Panc1 (cell line): Measurements from ENCODE around the gene CARM1. TPM values are rescaled to one million over a fixed set of nuclear protein-coding genes. Genes with fewer than 3 reads are reported as not detected.

Source experiments
- ATAC-seq: fragments of 200-7000 bp; cut with Tn5 transposase; 2 replicates; pipeline ENCODE4 v1.9.1; 2020; ENCODE audit warnings: mild to moderate bottlenecking, moderate library complexity
- BruUV-seq: library from RNA; stranded (reverse); fragments of 400-500 nt; replicated peaks from 2 replicates; lab custom pipeline; 2021; lab: Mats Ljungman, UMichigan
- CTCF ChIA-PET: fragments of 300-600 bp; sonication (Branson Sonifier 250); formaldehyde crosslinking; loops from one replicate; lab custom pipeline; 2022; ENCODE audit warnings: antibody characterized with exemption; lab: Charles Lee
- POLR2A ChIA-PET: fragments of 300-600 bp; sonication (Branson Sonifier 250); formaldehyde crosslinking; loops from one replicate; lab custom pipeline; 2022; ENCODE audit warnings: antibody characterized with exemption; lab: Charles Lee
- DNase-seq: peaks from one replicate; pipeline ENCODE4 v3.0.0-alpha.2; 2010; ENCODE audit warnings: low read depth, low spot score
- H3K27ac ChIP-seq: 2 replicates; pipeline ENCODE4 v1.5.1; 2011; ENCODE audit warnings: mild to moderate bottlenecking, low read length, inconsistent platforms
- H3K27me3 ChIP-seq: fragments of 200-500 bp; sonication (Bioruptor generic); 2 replicates; pipeline ENCODE4 v1.6.0; 2014; ENCODE audit warnings: low read length, inconsistent platforms; ENCODE audit not compliant: control insufficient read depth, insufficient read depth
- H3K36me3 ChIP-seq: fragments of 200-500 bp; sonication (Bioruptor generic); 2 replicates; pipeline ENCODE4 v1.5.1; 2014; ENCODE audit warnings: inconsistent platforms, mild to moderate bottlenecking, low read length, moderate library complexity; ENCODE audit not compliant: control insufficient read depth, insufficient read depth
- H3K4me1 ChIP-seq: 2 replicates; pipeline ENCODE4 v1.5.1; 2011; ENCODE audit warnings: inconsistent platforms, mild to moderate bottlenecking, low read length, moderate library complexity; ENCODE audit not compliant: control insufficient read depth, insufficient read depth
- H3K4me3 ChIP-seq, 2 experiments: 2 replicates each; pipeline ENCODE4 v1.5.1; 2011 to 2012; ENCODE audit warnings: low read depth in 2 of 2, low read length in 2 of 2, mild to moderate bottlenecking in 2 of 2, inconsistent platforms in 1 of 2, moderate library complexity in 1 of 2
- H3K9me3 ChIP-seq: fragments of 200-500 bp; sonication (Bioruptor generic); 2 replicates; pipeline ENCODE4 v1.5.1; 2014; ENCODE audit warnings: low read depth, mild to moderate bottlenecking, inconsistent platforms, low read length, moderate library complexity; ENCODE audit not compliant: control insufficient read depth, insufficient read depth
- POLR2AphosphoS5 ChIP-seq: IDR thresholded peaks from 2 replicates; pipeline ENCODE4 v1.6.1; 2012; ENCODE audit warnings: mild to moderate bottlenecking, low read depth, low read length, moderate library complexity
- SIN3A ChIP-seq: IDR thresholded peaks from 2 replicates; pipeline ENCODE4 v1.6.1; 2012; ENCODE audit warnings: low read depth, mild to moderate bottlenecking, low read length, moderate library complexity, borderline replicate concordance; ENCODE audit not compliant: insufficient read depth
- TCF7L2 ChIP-seq: IDR thresholded peaks from 2 replicates; pipeline ENCODE4 v1.6.1; 2011; ENCODE audit warnings: mild to moderate bottlenecking, low read depth, low read length, inconsistent platforms
- in situ Hi-C: cut with HindIII; loops from 2 replicates; pipeline ENCODE4 v1.10.0; 2016; ENCODE audit warnings: low sequenced_read_pairs, low pct_unique_long_range_greater_than_20kb
- intact Hi-C: fragments of 100-400 bp; cut with micrococcal nuclease; formaldehyde crosslinking; loops from one replicate; pipeline ENCODE4 v1.10.0; 2022; ENCODE audit not compliant: unreplicated experiment
- total RNA-seq: library from RNA; stranded (reverse); gene quantifications from one replicate; pipeline ENCODE4 v1.2.1, GENCODE V29; 2021; ENCODE audit not compliant: unreplicated experiment
- TF ChIP-seq, protein P1 (sequence below), 2 experiments: IDR thresholded peaks; 2 replicates each; pipeline ENCODE4 v1.6.1; 2011 to 2012; ENCODE audit warnings: low read depth in 2 of 2, control low read depth in 1 of 2, low read length in 1 of 2, mild to moderate bottlenecking in 1 of 2, moderate library complexity in 1 of 2; ENCODE audit not compliant: insufficient read depth in 1 of 2
- TF ChIP-seq, protein P2 (sequence below): fragments of 450-650 bp; IDR thresholded peaks from 2 replicates; pipeline ENCODE4 v1.5.1; 2017; ENCODE audit warnings: mild to moderate bottlenecking

Gene CARM1
- total RNA-seq, 1 experiment from 2014 or later = 44.9 TPM

DNA sequence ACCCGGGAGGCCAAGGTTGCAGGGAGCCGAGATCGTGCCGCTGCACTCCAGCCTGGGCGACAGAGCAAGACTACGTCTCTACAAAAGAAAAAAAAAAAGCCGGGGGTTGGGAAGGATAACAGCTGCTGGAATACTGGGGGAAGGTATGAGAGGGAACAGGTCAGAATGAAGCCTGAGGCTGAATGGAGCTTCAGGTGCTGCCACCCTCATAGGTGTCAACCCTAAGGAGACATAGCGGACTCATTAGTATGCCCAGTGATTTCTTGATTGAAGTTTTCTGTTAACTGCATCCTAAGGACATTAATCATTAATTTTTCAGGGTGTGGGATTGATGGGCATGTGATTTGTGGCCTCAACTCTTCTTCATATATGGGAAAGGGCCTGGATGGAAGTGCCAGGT lies 95.5 kb downstream of the CARM1 start:
- Histone ChIP-seq H3K27me3 (no peaks in the 10 kb centered on the region), H3K9me3 (no peaks in the 10 kb centered on the region), H3K4me1 (peaks cover 20% of the 10 kb centered on the region), H3K27ac (no peak overlapping the region), H3K4me3 (no peak overlapping the region), H3K36me3 (peaks cover under 1% of the 10 kb centered on the region; the same call in 1 of the 2 replicates)
- BruUV-seq = no TSS peak
- ATAC-seq (no peak), DNase-seq (no peak)
- in situ Hi-C loops = no loop called here
- POLR2A ChIA-PET = interaction anchor here (0.7 kb wide), 1 partner anchor 12 kb away, joined by 7 read pairs; no protein-coding TSS in a partner anchor
- TF ChIP-seq, protein P1, sequence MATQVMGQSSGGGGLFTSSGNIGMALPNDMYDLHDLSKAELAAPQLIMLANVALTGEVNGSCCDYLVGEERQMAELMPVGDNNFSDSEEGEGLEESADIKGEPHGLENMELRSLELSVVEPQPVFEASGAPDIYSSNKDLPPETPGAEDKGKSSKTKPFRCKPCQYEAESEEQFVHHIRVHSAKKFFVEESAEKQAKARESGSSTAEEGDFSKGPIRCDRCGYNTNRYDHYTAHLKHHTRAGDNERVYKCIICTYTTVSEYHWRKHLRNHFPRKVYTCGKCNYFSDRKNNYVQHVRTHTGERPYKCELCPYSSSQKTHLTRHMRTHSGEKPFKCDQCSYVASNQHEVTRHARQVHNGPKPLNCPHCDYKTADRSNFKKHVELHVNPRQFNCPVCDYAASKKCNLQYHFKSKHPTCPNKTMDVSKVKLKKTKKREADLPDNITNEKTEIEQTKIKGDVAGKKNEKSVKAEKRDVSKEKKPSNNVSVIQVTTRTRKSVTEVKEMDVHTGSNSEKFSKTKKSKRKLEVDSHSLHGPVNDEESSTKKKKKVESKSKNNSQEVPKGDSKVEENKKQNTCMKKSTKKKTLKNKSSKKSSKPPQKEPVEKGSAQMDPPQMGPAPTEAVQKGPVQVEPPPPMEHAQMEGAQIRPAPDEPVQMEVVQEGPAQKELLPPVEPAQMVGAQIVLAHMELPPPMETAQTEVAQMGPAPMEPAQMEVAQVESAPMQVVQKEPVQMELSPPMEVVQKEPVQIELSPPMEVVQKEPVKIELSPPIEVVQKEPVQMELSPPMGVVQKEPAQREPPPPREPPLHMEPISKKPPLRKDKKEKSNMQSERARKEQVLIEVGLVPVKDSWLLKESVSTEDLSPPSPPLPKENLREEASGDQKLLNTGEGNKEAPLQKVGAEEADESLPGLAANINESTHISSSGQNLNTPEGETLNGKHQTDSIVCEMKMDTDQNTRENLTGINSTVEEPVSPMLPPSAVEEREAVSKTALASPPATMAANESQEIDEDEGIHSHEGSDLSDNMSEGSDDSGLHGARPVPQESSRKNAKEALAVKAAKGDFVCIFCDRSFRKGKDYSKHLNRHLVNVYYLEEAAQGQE (IDR thresholded peaks at IDR 0.05; ENCODE audit: insufficient read depth in 1 of 2, low read depth in 2 of 2, low read length in 1 of 2) = no peak
- TF ChIP-seq TCF7L2 (no peak), SIN3A (no peak), POLR2AphosphoS5 (no peak)
- TF ChIP-seq, protein P2, sequence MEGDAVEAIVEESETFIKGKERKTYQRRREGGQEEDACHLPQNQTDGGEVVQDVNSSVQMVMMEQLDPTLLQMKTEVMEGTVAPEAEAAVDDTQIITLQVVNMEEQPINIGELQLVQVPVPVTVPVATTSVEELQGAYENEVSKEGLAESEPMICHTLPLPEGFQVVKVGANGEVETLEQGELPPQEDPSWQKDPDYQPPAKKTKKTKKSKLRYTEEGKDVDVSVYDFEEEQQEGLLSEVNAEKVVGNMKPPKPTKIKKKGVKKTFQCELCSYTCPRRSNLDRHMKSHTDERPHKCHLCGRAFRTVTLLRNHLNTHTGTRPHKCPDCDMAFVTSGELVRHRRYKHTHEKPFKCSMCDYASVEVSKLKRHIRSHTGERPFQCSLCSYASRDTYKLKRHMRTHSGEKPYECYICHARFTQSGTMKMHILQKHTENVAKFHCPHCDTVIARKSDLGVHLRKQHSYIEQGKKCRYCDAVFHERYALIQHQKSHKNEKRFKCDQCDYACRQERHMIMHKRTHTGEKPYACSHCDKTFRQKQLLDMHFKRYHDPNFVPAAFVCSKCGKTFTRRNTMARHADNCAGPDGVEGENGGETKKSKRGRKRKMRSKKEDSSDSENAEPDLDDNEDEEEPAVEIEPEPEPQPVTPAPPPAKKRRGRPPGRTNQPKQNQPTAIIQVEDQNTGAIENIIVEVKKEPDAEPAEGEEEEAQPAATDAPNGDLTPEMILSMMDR = no peak
- CTCF ChIA-PET = no interaction called here
- intact Hi-C loops = no loop called here

DNA sequence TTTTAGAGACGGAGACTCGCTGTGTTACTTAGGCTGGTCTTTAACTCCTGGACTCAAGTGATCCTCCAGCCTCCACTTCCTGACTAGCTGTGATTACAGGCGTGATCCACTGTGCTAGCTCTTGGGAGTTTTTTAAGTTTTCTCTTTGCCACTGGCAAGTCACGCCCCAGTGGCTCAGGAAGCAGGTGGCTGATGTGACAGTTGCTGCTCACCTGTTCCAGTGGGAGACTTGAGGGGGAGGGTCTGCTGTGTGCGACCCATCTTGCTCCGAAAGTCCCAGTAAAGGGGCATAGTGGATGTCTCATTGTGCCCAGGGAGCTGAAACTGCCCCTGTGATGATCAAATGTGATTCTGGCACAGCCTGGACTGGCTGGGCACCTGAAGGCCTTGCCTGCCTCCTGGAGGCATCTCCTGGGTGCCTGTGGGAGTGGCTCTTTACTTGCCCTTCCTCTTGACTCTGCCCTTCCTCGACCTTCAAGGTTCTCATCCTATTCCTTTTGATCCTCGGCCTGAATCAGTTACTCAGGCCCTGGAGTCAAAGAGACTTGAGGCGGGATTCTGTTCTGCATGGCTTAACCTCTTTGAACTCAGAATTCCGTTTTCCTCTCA lies 97.3 kb downstream of the CARM1 start:
- Histone ChIP-seq H3K4me1 (peaks cover 15% of the 10 kb centered on the region), H3K9me3 (no peaks in the 10 kb centered on the region), H3K27me3 (no peaks in the 10 kb centered on the region), H3K4me3 (no peak overlapping the region), H3K27ac (no peak overlapping the region), H3K36me3 (no peaks in the 10 kb centered on the region)
- ChIA-PET POLR2A (interaction anchor here (0.5 to 0.6 kb wide), 2 partner anchors 19 to 78 kb away, joined by 5 to 9 read pairs; no protein-coding TSS in a partner anchor), CTCF (no interaction called here)
- BruUV-seq = no TSS peak
- intact Hi-C loops = no loop called here
- TF ChIP-seq, protein P1 (IDR thresholded peaks at IDR 0.05; ENCODE audit: insufficient read depth in 1 of 2, low read depth in 2 of 2, low read length in 1 of 2) = no peak
- TF ChIP-seq TCF7L2 (no peak), SIN3A (no peak), POLR2AphosphoS5 (no peak)
- TF ChIP-seq, protein P2 = no peak
- no peak for ATAC-seq
- in situ Hi-C loops = no loop called here
- DNase-seq = no peak
